Transverse colon (tissue), 4 donors: ENCODE results near the gene C16orf87. TPM values are rescaled to one million over a fixed set of nuclear protein-coding genes. Genes with fewer than 3 reads are reported as not detected.
"Not testable (repeated sequence)": the region's sequence is repeated elsewhere in the genome, so short reads cannot be mapped to it uniquely, and the experiment has no call there.

ENCODE experiments used
- DNase-seq: peaks from one replicate; pipeline ENCODE4 v3.0.0-alpha.2; 2019
- H3K27ac ChIP-seq, 4 donors: fragments of 200-600 bp; sonication (generic); 2 replicates each; pipeline ENCODE4 v1.5.1; 2016 to 2018; ENCODE audit warnings: inconsistent platforms in 4 of 4
- H3K27me3 ChIP-seq: fragments of 200-600 bp; sonication (generic); 2 replicates; pipeline ENCODE4 v1.5.1; 2017; ENCODE audit warnings: inconsistent platforms
- H3K36me3 ChIP-seq, 4 donors: fragments of 200-600 bp; sonication (generic); 2 replicates each; pipeline ENCODE4 v1.5.1; 2017 to 2019; ENCODE audit warnings: inconsistent platforms in 4 of 4
- H3K4me1 ChIP-seq, 4 donors: fragments of 200-600 bp; sonication (generic); 2 replicates each; pipeline ENCODE4 v1.5.1; 2017 to 2020; ENCODE audit warnings: inconsistent platforms in 4 of 4
- H3K4me3 ChIP-seq, 4 donors: fragments of 200-600 bp; sonication (generic); 1 replicate in 1 of 4; 2 replicates in 3 of 4; pipeline versions ENCODE4 v1.5.1 to v1.6.1; 2017 to 2019; ENCODE audit warnings: inconsistent platforms in 4 of 4
- H3K9me3 ChIP-seq, 2 donors: fragments of 200-600 bp; sonication (generic); 2 replicates each; pipeline ENCODE4 v1.5.1; 2017 to 2019; ENCODE audit warnings: inconsistent platforms in 2 of 2
- CTCF ChIP-seq, 5 experiments: fragments of 200-600 bp in 3 of 5; fragments of 450-650 bp in 2 of 5; sonication (generic) in 3 of 5; IDR thresholded peaks; 1 replicate in 2 of 5; 2 replicates in 3 of 5; pipeline ENCODE4 v1.5.1; 2016 to 2017; ENCODE audit warnings: antibody characterized with exemption in 5 of 5, inconsistent platforms in 3 of 5, mild to moderate bottlenecking in 2 of 5, moderate library complexity in 1 of 5
- EP300 ChIP-seq: sonication (generic); formaldehyde crosslinking; IDR thresholded peaks from one replicate; pipeline ENCODE4 v1.6.1; 2017; ENCODE audit warnings: antibody characterized with exemption, low read depth
- POLR2A ChIP-seq: fragments of 450-650 bp; IDR thresholded peaks from one replicate; pipeline ENCODE4 v1.6.1; 2016; ENCODE audit warnings: antibody characterized with exemption, mild to moderate bottlenecking, moderate library complexity
- POLR2AphosphoS5 ChIP-seq, 3 donors: sonication (generic); formaldehyde crosslinking; IDR thresholded peaks; one replicate each; pipeline ENCODE4 v1.6.1; 2016; ENCODE audit warnings: antibody characterized with exemption in 3 of 3
- WGBS, 2 donors: methylation state at CpG; one replicate each; pipeline ENCODE4 v1.1.5; 2018; ENCODE audit warnings: low coverage in 1 of 2; 5-methylcytosine and 5-hydroxymethylcytosine counted together
- in situ Hi-C, 4 donors: fragments of 200-750 bp; cut with MboI; loops; one replicate each; pipeline versions ENCODE4 v1.15.0 to v1.15.1; 2017; ENCODE audit warnings: low sequenced_read_pairs in 3 of 4, low pct_ligation_motif_present in 1 of 4, low pct_unique_long_range_greater_than_20kb in 1 of 4
- intact Hi-C: fragments of 100-400 bp; cut with DNase I; formaldehyde crosslinking; loops from one replicate; pipeline ENCODE4 v1.15.1; 2023; ENCODE audit warnings: low total_unique reads
- total RNA-seq, 4 donors: library from RNA; depleted of rRNA; stranded (reverse); fragments of >200 nt; gene quantifications; one replicate each; pipeline ENCODE4 v1.1.0, GENCODE V29; 2016

C16orf87 gene
- total RNA-seq, 4 donors from 2014 or later, result 0.20 to 10.6 (median 4.4) TPM

GRCh38 chr16:46868891-46869290 lies 37.9 kb upstream of the C16orf87 start:
- 60 to 67% methylated on average over 2 of the region's 2 CpGs for WGBS, 2 donors
- intact Hi-C loops, H3K9me3 ChIP-seq, H3K36me3 ChIP-seq, in situ Hi-C loops, H3K4me3 ChIP-seq, H3K27me3 ChIP-seq: not testable (repeated sequence)
- peaks cover 0 to 28% (median 13%) of the 10 kb centered on the region in 4 donors for H3K4me1 ChIP-seq
- DNase-seq, result peak; percentile 41
- H3K27ac ChIP-seq, result peak overlapping the region; percentile 58 to 71 (median 68)
- TF ChIP-seq POLR2AphosphoS5 (IDR thresholded peaks at IDR 0.05), result peak in 1 of 3 donors; percentile 47

- H3K27me3 ChIP-seq, in situ Hi-C loops, intact Hi-C loops, H3K36me3 ChIP-seq, DNase-seq, H3K4me3 ChIP-seq, H3K9me3 ChIP-seq: not testable (repeated sequence)
- peak overlapping the region in 3 of 4 donors; percentile 14 to 69 (median 58) for H3K27ac ChIP-seq
- WGBS, 2 donors, result 81 to 100% methylated on average over 1 to 2 of the region's 2 CpGs
- peaks cover 0 to 31% (median 15%) of the 10 kb centered on the region in 4 donors for H3K4me1 ChIP-seq
These were observed 36.5 kb upstream of the C16orf87 start for GRCh38 chr16:46867486-46867885.

- Histone ChIP-seq H3K9me3 (no peaks in the 10 kb centered on the region), H3K4me3 (no peak overlapping the region), H3K27ac (no peak overlapping the region), H3K27me3 (no peaks in the 10 kb centered on the region), H3K36me3 (no peaks in the 10 kb centered on the region), H3K4me1 (peaks cover 0 to 31% (median 15%) of the 10 kb centered on the region in 4 donors)
- intact Hi-C loops (no loop called here), in situ Hi-C loops (no loop called here)
- no peak for DNase-seq
- TF ChIP-seq POLR2A, result no peak
- no peak for TF ChIP-seq POLR2AphosphoS5 (IDR thresholded peaks at IDR 0.05)
- no peak for TF ChIP-seq EP300
- TF ChIP-seq CTCF (IDR thresholded peaks at IDR 0.05), result no peak
- WGBS, 2 donors, result 70% methylated on average over 1 of the region's 1 CpG; no CpG with 5 or more reads in 1 of the 2 donors
These were observed 35.3 kb upstream of the C16orf87 start for GRCh38 chr16:46866286-46866685.

- Histone ChIP-seq H3K27me3 (no peaks in the 10 kb centered on the region), H3K9me3 (no peaks in the 10 kb centered on the region), H3K27ac (peak overlapping the region in 1 of 4 donors; percentile 84), H3K36me3 (no peaks in the 10 kb centered on the region), H3K4me1 (peaks cover 0 to 22% (median 10%) of the 10 kb centered on the region in 4 donors), H3K4me3 (no peak overlapping the region)
- in situ Hi-C loops (no loop called here), intact Hi-C loops (no loop called here)
- DNase-seq, result no peak
- WGBS, 2 donors, result 90 to 96% methylated on average over 15 to 16 of the region's 16 CpGs
- TF ChIP-seq CTCF (IDR thresholded peaks at IDR 0.05) (no peak), POLR2A (no peak), EP300 (no peak), POLR2AphosphoS5 (IDR thresholded peaks at IDR 0.05) (no peak)
These were observed 31.8 kb upstream of the C16orf87 start for GRCh38 chr16:46862555-46863447.

GRCh38 chr16:46859719-46860152 lies 28.8 kb upstream of the C16orf87 start:
- Histone ChIP-seq H3K27me3 (no peaks in the 10 kb centered on the region), H3K4me3 (no peak overlapping the region), H3K4me1 (peaks cover 5 to 21% (median 10%) of the 10 kb centered on the region in 4 donors), H3K27ac (peak overlapping the region in 1 of 4 donors; percentile 17), H3K36me3 (no peaks in the 10 kb centered on the region), H3K9me3 (no peaks in the 10 kb centered on the region)
- intact Hi-C loops, result no loop called here
- TF ChIP-seq EP300 (no peak), CTCF (IDR thresholded peaks at IDR 0.05) (no peak), POLR2A (no peak), POLR2AphosphoS5 (IDR thresholded peaks at IDR 0.05) (no peak)
- in situ Hi-C loops, result loop anchor here in 2 of 4 donors (5.0 kb wide), 1 partner anchor 53 kb away; no protein-coding TSS in a partner anchor
- peak; percentile 59 for DNase-seq
- 73% methylated on average over 5 of the region's 5 CpGs; no CpG with 5 or more reads in 1 of the 2 donors for WGBS, 2 donors
